Erythroblast (primary cell): ENCODE measurements around the gene WDFY4.

Experiments used
- GATA1 ChIP-seq: IDR thresholded peaks from 2 replicates; pipeline ENCODE4 v1.6.1; 2011; ENCODE audit warnings: low read depth, mild to moderate bottlenecking, control low read depth, low read length, moderate library complexity
- POLR2A ChIP-seq: IDR thresholded peaks from 2 replicates; pipeline ENCODE4 v1.6.1; 2011; ENCODE audit warnings: mild to moderate bottlenecking, low read length

DNA sequence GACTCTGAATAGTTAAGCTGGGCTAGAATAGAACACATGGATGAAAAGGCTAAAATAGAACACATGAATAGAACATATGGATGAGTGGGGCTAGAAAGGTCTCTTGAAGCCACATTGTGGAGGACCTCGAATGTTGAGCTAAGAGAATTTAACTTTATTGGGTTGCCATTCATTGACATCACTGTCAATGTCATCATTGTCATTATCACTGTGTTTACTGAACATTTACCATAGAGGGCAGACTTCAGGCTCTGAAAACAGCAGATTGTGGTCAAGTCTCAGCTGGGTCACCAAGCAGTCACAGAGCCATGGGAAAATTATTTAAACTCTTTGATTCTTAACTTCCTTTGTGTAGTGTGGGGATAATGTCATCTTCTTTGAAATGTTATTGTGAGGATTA lies 80.4 kb downstream of the WDFY4 start:
- TF ChIP-seq POLR2A: no peak
- TF ChIP-seq GATA1: no peak
